Activated CD4-positive, alpha-beta T cell treated with anti-CD3 and anti-CD28 coated beads for 48 hours (primary cell): ENCODE data around the gene NELL1.
"Not testable (repeated sequence)": the region's sequence is repeated elsewhere in the genome, so short reads cannot be mapped to it uniquely, and the experiment has no call there.

Source experiments
- DNase-seq: peaks from one replicate; pipeline ENCODE4 v3.0.0-alpha.2; 2020

NELL1 gene

DNA sequence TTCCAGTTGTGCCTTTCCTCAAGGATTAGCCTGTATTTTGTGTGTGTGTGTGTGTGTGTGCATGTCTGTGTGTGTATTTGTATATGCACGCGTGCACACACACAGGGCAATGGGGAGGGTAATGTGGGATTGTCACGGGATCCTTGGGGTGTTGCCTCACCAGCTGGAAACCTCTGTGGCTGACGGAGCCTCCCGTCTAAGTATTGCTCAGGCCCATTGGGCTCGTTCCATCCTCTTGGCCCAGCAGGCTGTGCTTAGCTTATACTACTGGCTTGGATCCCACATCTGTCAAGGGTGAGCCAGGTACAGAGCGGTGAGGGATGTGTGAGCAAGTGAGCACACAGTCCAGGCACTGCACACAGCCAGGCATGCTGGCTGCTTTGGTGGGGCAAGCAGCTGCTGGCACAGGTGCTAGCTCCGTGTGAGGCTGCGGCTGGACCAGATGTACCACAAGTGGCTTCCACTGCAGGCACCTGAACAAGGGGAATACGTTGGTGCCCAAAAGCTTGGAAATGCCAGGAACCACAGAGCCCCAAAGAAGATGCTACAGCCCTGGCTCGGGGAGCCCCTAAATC lies 462.8 kb downstream of the NELL1 start:
- DNase-seq = no peak

- no peak for DNase-seq
Measured at GRCh38 chr11:21133244-21133643, 463.9 kb downstream of the NELL1 start.

- DNase-seq = no peak
Measured at GRCh38 chr11:21133722-21134121, 464.3 kb downstream of the NELL1 start.

DNA sequence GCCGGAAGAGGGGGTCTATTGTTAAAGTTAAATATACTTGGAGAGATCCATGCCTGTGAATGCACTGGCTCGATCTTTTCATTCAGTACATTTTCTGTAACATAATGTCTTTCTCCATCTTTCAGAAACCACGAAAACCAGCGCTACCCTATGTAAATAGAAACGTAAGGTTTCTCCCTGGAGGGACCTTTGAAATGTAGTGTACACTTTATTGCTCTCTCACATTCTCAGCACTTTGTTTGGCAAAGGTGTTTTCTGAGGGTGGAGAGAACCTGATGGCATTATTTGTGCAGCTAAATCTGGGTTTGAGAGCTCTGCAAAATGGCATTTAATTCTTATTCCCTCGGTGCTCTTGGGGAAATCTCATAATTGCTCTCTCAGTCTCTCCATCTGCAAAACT lies 468.4 kb downstream of the NELL1 start:
- DNase-seq = no peak

GRCh38 chr11:21141557-21141956 lies 472.2 kb downstream of the NELL1 start:
- DNase-seq = not testable (repeated sequence)

- no peak for DNase-seq
Measured at GRCh38 chr11:21142007-21142406, 472.6 kb downstream of the NELL1 start.

GRCh38 chr11:21144531-21144930 lies 475.1 kb downstream of the NELL1 start:
- DNase-seq = no peak

DNA sequence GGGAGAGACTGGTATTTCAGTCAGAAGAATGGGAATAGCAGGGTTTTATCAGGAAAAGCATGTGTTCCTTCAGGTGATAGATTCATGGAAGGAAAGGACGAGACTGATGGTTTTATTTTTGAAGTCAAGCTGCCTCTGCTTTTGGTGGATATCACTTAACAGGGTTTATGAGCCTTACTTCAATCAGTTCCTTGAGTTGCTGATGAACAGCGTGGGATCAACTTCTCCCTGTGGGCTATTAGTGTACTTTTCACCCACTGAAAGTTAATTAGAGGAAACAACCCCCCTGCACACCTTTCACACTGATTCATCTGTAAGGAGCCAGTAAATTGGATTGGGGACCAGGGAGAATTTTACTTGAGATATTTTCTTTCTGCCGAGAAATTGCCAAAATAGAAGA lies 479.0 kb downstream of the NELL1 start:
- no peak for DNase-seq

GRCh38 chr11:21160140-21160539 lies 490.8 kb downstream of the NELL1 start:
- DNase-seq = no peak

- DNase-seq = no peak
Measured at GRCh38 chr11:21169639-21170038, 500.3 kb downstream of the NELL1 start.

DNA sequence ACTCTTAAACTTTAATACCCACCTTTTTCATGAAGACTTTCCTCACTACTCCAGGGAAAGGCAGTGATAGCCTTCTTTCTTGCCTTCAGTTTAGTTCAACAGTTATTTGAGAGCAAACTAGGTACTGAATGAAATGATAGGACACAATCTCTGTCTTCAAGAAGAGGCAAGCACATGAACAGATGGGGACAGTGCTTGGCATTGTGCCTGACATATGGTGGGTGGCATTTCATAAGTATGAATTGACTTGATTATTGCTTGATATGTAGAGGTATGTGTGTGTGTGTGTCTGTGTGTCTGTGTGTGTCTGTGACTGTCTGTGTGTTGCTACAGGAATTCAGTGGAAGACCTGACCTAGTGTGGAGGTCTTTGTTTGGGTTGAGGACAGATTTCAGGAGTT lies 504.1 kb downstream of the NELL1 start:
- DNase-seq = no peak

- no peak for DNase-seq
Measured at GRCh38 chr11:21174781-21175180, 505.4 kb downstream of the NELL1 start.

- DNase-seq = no peak
Measured at GRCh38 chr11:21177379-21177778, 508.0 kb downstream of the NELL1 start.

DNA sequence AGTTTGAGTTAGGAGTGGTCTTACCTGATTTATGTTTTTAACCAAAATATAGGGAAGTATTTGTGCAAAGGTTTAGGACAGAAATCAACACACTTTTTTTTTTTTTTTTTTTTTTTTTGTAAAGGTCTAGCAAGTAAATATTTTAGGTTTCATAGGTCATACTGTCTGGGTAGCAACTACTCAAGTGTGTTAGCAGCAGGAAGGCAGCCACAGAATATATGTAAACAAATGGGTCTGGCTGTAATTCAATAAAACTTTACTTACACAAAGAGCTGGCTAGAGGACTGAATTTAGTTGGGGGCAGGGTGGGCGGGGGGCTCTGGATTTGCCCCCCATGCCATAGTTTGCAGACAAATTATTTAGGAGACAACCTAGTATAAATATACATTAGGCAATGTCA lies 510.4 kb downstream of the NELL1 start:
- no peak for DNase-seq

DNA sequence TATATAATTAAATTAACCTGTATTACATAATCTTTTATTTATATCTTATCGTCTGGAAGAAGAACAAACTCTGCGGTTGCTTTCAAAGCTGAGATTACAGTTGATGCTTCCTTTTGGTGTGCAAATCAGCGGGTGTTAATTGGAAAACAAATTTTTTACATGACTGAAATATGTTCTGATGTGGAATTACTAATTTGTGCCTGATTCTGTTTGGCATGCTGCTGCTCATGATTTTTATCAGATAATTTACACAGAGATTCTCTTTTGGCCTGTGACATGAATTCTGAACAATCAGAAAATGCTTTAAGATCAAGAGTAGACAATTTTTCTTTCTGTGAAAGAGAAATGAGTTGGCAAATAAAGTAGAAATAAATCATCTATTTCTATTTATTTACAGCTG lies 510.8 kb downstream of the NELL1 start:
- no peak for DNase-seq

DNA sequence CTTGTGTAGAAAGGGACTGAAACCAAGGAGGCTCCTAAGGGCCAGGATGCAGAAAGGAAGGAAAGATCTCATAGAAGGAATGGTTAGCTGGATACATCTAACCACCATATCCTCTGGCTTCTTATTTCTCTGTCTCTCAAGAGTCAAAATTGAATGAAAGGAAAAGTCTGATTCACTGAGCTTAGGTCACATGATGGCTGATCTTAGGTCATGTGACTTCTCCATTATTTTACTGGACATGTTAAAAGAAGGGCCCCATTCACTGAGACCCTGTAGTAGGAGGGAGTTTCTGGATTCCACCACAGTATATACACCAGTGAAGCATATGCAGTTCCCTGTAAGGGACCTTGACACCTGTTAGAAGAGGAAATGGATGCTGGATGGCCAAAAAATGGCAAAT lies 516.6 kb downstream of the NELL1 start:
- DNase-seq = no peak

GRCh38 chr11:21190181-21190580 lies 520.8 kb downstream of the NELL1 start:
- no peak for DNase-seq

- DNase-seq = no peak
Measured at GRCh38 chr11:21195995-21196394, 526.6 kb downstream of the NELL1 start.

- no peak for DNase-seq
Measured at GRCh38 chr11:21198498-21198897, 529.1 kb downstream of the NELL1 start.

DNA sequence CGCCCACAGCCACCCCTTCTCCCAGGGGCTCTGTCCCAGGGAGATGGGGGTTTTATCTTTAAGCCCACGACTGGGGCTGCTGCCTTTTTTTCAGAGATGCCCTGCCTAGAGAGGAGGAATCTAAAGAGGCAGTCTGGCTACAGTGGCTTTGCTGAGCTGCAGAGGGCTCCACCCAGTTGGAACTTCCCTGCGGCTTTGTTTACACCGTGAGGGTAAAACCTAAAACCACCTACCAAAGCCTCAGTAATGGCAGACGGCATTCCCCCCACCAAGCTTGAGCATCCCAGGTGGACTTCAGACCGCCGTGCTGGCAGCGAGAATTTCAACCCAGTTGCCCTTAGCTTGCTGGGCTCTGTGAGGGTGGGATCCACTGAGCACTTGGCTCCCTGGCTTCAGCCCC lies 535.8 kb downstream of the NELL1 start:
- no peak for DNase-seq

DNA sequence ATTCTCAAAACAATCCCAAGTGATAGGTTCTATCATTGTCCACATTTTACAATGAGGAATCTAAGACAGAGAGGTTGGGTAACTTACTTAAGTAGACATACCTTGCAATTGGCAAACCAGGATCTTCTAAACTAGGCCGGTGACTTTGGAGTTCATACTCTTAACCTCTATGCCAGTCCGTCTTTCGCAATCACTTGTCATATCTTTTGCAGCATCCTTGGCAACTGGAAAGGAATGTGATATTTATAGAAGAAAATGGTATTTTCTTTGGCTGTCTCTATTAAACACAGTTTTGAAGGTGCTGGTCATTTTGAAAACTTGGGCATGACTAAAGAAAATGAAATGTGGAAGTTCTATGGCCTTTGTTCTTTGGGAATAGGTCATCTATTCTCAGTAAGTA lies 556.5 kb downstream of the NELL1 start:
- no peak for DNase-seq

GRCh38 chr11:21229224-21229623 lies 559.8 kb downstream of the NELL1 start:
- DNase-seq = no peak

GRCh38 chr11:21250196-21250595 lies 580.8 kb downstream of the NELL1 start:
- no peak for DNase-seq

- DNase-seq = no peak
Measured at GRCh38 chr11:21254055-21254454, 584.7 kb downstream of the NELL1 start.

DNA sequence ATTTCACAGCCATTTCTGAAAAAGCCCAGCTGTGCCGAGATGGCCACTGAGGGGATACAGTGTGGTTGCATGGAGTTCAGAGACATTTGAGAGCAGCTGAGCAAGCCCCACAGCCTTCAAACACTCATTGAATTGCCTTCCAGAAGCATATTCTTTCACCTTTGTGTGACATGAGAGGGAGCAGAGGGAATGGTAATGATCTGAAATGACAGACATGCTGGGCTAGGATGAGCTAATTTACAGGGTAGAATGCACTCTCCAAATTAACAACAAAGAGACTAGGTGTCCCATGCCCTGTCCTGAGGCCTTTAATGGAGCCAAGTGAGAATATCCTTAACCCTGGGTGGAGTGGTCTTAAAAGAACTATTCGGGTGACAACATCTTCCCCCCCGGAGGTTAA lies 585.4 kb downstream of the NELL1 start:
- no peak for DNase-seq

DNA sequence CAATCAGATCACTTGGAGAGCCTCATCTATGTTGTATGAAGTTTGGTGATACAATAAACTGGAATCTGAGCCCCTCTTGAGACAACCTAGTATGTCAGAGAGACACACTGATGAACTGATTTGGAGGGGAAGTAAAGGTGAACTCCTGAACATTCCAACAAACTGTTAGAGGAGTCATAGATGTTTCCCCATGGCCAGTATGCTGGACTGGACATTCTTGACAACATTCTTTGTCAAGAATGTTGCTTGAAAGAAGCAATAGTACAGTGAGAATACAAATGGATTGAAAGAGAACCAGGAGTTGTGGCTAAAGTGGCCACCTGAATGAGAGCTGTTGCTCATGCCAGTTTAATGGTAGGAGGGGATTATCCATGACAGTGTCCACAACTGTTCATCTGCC lies 588.1 kb downstream of the NELL1 start:
- no peak for DNase-seq
